HG02763 (cell line): ENCODE results near the gene IHH.

Experiments used
- ATAC-seq: cut with Tn5 transposase; IDR thresholded peaks from one replicate; pipeline ENCODE4 v1.9.1; 2021; ENCODE audit warnings: mild to moderate bottlenecking, moderate library complexity; ENCODE audit not compliant: unreplicated experiment

IHH gene

DNA sequence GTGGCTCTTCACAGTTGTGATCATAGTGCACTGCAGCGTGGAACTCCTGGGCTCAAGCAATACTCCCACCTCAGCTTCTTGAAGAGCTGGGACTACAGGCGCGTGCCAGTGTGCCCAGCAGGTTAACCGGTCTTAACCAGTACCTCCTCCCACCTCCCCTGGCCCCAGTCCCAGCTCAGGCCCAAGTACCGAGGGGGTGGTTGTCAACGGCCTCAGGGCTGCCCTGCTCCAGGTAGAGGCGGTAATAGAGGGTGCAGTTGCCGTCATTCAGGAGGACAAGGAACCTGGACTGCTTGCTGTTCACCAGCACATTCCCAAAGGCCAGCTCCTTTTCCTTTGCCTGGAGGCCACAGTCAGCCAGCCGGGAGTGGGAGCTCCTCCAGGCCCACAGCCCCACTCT is 39.1 kb downstream of the IHH start:
- no peak for ATAC-seq

GRCh38 chr2:219020604-219021365 is 39.9 kb downstream of the IHH start:
- ATAC-seq = no peak

GRCh38 chr2:219019436-219019835 is 41.3 kb downstream of the IHH start:
- no peak for ATAC-seq

DNA sequence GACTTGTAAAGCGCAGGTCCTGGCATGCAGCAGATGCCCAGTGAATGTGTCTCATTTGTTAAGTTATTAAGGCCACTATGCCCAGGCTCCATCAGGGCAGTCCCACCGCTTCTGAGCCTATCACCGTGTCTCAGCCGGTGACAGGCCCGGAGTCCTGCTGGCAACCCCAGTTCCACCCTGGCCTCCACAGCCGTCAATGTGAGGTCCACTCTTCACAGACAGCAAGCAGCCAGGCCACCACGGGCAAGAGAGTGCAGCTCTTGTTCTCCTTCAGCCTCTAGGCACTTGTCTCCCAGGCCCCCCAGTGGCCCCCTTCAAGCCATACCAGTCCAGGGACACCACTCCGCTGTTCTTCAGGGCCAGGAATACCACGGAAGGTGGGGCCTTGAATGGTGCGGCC is 42.0 kb downstream of the IHH start:
- no peak for ATAC-seq

DNA sequence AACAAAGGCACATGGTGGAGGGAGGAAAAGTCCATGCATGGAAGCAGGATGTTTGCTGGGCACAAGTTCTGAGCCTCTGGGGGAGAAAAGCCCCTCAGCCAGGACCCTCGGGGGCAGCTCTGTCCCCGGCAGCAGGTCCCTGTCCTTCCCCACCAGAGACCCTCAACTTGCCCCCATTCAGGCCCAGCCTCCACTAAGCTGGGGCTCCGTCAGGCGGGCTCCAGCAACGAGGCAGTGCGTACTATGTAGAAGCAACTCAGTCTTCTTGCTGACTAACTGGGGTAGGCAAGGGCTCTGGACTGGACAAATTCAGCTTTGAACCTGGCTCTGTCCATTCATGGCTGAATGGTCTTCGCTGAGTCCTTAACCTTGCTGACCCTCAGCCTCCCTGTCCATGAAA is 42.4 kb downstream of the IHH start:
- ATAC-seq = no peak

GRCh38 chr2:219017201-219017931 is 43.4 kb downstream of the IHH start:
- ATAC-seq = no peak

DNA sequence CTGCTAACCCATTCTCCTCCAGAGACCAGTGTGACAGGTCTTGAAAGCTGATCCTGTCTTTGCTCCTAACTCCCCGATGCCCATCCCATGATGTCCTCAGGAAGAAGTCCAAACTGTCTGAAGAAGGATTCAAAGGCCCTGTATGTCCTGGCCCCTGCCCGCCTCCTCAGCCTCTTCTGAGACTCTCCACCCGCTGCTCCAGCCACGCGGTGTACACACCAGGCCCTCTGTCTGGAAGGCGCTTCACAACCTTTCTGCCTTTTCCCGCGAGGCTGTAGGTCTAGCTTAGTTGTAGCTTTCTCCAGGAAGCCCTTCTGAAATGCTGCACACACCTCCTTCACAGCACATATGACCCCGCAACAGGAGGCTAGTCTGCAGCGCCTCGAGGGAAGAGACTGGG is 44.0 kb downstream of the IHH start:
- no peak for ATAC-seq

- ATAC-seq = no peak
These were observed 49.8 kb downstream of the IHH start for GRCh38 chr2:219010873-219011272.

DNA sequence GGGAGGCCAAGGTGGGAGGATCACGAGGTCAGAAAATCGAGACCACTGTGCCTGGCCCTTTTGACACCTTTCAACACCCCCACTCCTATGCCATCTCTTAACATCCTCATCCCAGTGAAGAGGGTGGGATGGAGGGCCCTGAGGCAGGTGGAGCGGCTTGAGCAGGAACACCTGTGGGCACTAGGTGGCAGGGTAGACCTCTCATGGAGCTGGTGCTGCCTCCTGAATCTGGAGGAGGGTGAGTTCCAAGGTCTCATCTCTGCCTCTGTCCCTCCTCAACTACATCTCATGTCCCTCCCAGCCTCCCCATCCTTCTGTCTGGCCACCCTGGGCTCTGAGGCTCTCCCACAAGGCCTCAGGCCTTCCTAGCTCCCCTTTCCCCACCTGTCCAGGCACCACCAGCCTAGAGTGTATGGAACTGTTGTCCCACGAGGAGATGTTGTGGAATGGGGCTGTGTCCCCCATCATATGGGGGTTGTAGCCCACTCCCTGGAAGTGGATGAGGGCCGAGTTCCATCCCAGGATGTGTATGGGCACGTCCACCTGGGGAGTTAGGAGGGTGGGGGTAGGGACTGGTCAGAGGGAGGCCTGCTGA is 50.5 kb downstream of the IHH start:
- no peak for ATAC-seq

GRCh38 chr2:219009294-219009693 is 51.4 kb downstream of the IHH start:
- no peak for ATAC-seq
